ENCODE results near the gene CNTNAP2. TPM values are rescaled to one million over a fixed set of nuclear protein-coding genes. Genes with fewer than 3 reads are reported as not detected.

The CNTNAP2 gene
- total and polyA plus RNA-seq, 4 donors = 0.14 to 2.3 (median 1.1) TPM

GRCh38 chr7:147670759-147671158 lies 1554.2 kb downstream of the CNTNAP2 start:
- H3K27me3 ChIP-seq (ENCODE audit: control insufficient read depth in 4 of 4, insufficient read depth in 4 of 4, low read length in 3 of 4) = no peaks in the 10 kb centered on the region

GRCh38 chr7:147674705-147675104 lies 1558.1 kb downstream of the CNTNAP2 start:
- H3K4me1 ChIP-seq (ENCODE audit: control insufficient read depth in 4 of 4, insufficient read depth in 4 of 4, low read length in 3 of 4) = no peaks in the 10 kb centered on the region
- no peak for DNase-seq (ENCODE audit: low spot score)
- H3K9me3 ChIP-seq (ENCODE audit: control insufficient read depth in 4 of 4, low read length in 3 of 4) = no peaks in the 10 kb centered on the region
- no peaks in the 10 kb centered on the region for H3K27me3 ChIP-seq (ENCODE audit: control insufficient read depth in 4 of 4, insufficient read depth in 4 of 4, low read length in 3 of 4)
- H3K9ac ChIP-seq (ENCODE audit: low read depth in 1 of 2, low read length in 2 of 2) = no peak overlapping the region
- H3K36me3 ChIP-seq (ENCODE audit: control insufficient read depth in 4 of 4, insufficient read depth in 3 of 4, low read depth in 1 of 4, low read length in 3 of 4) = no peaks in the 10 kb centered on the region
- no peak overlapping the region for H3K27ac ChIP-seq (ENCODE audit: low read depth in 1 of 2, low read length in 2 of 2)
- no peak overlapping the region for H3K4me3 ChIP-seq (ENCODE audit: low read depth in 1 of 3, low read length in 3 of 3)
- TF ChIP-seq JUND (IDR thresholded peaks at IDR 0.05) = no peak
- TF ChIP-seq GABPA (IDR thresholded peaks at IDR 0.05 in 1 of 2, conservative IDR thresholded peaks at IDR 0.05 in 1 of 2) = no peak
- no peak for TF ChIP-seq EGR1 (IDR thresholded peaks at IDR 0.05; ENCODE audit: low read depth in 2 of 2)
- TF ChIP-seq SP1 (IDR thresholded peaks at IDR 0.05) = no peak
- TF ChIP-seq FOXA1 (IDR thresholded peaks at IDR 0.05) = no peak
- TF ChIP-seq, protein P1, sequence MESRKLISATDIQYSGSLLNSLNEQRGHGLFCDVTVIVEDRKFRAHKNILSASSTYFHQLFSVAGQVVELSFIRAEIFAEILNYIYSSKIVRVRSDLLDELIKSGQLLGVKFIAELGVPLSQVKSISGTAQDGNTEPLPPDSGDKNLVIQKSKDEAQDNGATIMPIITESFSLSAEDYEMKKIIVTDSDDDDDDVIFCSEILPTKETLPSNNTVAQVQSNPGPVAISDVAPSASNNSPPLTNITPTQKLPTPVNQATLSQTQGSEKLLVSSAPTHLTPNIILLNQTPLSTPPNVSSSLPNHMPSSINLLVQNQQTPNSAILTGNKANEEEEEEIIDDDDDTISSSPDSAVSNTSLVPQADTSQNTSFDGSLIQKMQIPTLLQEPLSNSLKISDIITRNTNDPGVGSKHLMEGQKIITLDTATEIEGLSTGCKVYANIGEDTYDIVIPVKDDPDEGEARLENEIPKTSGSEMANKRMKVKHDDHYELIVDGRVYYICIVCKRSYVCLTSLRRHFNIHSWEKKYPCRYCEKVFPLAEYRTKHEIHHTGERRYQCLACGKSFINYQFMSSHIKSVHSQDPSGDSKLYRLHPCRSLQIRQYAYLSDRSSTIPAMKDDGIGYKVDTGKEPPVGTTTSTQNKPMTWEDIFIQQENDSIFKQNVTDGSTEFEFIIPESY (IDR thresholded peaks at IDR 0.05) = no peak
- TF ChIP-seq, protein P2, sequence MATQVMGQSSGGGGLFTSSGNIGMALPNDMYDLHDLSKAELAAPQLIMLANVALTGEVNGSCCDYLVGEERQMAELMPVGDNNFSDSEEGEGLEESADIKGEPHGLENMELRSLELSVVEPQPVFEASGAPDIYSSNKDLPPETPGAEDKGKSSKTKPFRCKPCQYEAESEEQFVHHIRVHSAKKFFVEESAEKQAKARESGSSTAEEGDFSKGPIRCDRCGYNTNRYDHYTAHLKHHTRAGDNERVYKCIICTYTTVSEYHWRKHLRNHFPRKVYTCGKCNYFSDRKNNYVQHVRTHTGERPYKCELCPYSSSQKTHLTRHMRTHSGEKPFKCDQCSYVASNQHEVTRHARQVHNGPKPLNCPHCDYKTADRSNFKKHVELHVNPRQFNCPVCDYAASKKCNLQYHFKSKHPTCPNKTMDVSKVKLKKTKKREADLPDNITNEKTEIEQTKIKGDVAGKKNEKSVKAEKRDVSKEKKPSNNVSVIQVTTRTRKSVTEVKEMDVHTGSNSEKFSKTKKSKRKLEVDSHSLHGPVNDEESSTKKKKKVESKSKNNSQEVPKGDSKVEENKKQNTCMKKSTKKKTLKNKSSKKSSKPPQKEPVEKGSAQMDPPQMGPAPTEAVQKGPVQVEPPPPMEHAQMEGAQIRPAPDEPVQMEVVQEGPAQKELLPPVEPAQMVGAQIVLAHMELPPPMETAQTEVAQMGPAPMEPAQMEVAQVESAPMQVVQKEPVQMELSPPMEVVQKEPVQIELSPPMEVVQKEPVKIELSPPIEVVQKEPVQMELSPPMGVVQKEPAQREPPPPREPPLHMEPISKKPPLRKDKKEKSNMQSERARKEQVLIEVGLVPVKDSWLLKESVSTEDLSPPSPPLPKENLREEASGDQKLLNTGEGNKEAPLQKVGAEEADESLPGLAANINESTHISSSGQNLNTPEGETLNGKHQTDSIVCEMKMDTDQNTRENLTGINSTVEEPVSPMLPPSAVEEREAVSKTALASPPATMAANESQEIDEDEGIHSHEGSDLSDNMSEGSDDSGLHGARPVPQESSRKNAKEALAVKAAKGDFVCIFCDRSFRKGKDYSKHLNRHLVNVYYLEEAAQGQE (IDR thresholded peaks at IDR 0.05) = no peak
- TF ChIP-seq RAD21 (IDR thresholded peaks at IDR 0.05) = no peak
- TF ChIP-seq YY1 (IDR thresholded peaks at IDR 0.05) = no peak
- no peak for TF ChIP-seq HNF4A (conservative IDR thresholded peaks at IDR 0.05)
- TF ChIP-seq MAX (IDR thresholded peaks at IDR 0.05) = no peak

More at GRCh38 chr7:147670759-147671158, 1554.2 kb downstream of the CNTNAP2 start:
- Histone ChIP-seq H3K4me1 (ENCODE audit: control insufficient read depth in 4 of 4, insufficient read depth in 4 of 4, low read length in 3 of 4) (no peaks in the 10 kb centered on the region), H3K36me3 (ENCODE audit: control insufficient read depth in 4 of 4, insufficient read depth in 3 of 4, low read depth in 1 of 4, low read length in 3 of 4) (no peaks in the 10 kb centered on the region), H3K27ac (ENCODE audit: low read depth in 1 of 2, low read length in 2 of 2) (no peak overlapping the region), H3K9ac (ENCODE audit: low read depth in 1 of 2, low read length in 2 of 2) (no peak overlapping the region), H3K9me3 (ENCODE audit: control insufficient read depth in 4 of 4, low read length in 3 of 4) (no peaks in the 10 kb centered on the region), H3K4me3 (ENCODE audit: low read depth in 1 of 3, low read length in 3 of 3) (no peak overlapping the region)
- 77% methylated on average over 10 of the region's 10 CpGs for WGBS
- no peak for DNase-seq (ENCODE audit: low spot score)
- TF ChIP-seq FOXA2 (IDR thresholded peaks at IDR 0.05) (no peak), EGR1 (IDR thresholded peaks at IDR 0.05; ENCODE audit: low read depth in 2 of 2) (no peak), NR2F2 (IDR thresholded peaks at IDR 0.05) (no peak), GABPA (IDR thresholded peaks at IDR 0.05 in 1 of 2, conservative IDR thresholded peaks at IDR 0.05 in 1 of 2) (no peak), RXRA (IDR thresholded peaks at IDR 0.05) (no peak), SP1 (IDR thresholded peaks at IDR 0.05) (no peak), HNF4A (conservative IDR thresholded peaks at IDR 0.05) (no peak), MAX (IDR thresholded peaks at IDR 0.05) (no peak), FOXA1 (IDR thresholded peaks at IDR 0.05) (no peak), YY1 (IDR thresholded peaks at IDR 0.05) (no peak), TAF1 (conservative IDR thresholded peaks at IDR 0.05) (no peak), JUND (IDR thresholded peaks at IDR 0.05) (no peak), RAD21 (IDR thresholded peaks at IDR 0.05) (no peak), HNF4G (IDR thresholded peaks at IDR 0.05) (no peak)
- TF ChIP-seq, protein P3, sequence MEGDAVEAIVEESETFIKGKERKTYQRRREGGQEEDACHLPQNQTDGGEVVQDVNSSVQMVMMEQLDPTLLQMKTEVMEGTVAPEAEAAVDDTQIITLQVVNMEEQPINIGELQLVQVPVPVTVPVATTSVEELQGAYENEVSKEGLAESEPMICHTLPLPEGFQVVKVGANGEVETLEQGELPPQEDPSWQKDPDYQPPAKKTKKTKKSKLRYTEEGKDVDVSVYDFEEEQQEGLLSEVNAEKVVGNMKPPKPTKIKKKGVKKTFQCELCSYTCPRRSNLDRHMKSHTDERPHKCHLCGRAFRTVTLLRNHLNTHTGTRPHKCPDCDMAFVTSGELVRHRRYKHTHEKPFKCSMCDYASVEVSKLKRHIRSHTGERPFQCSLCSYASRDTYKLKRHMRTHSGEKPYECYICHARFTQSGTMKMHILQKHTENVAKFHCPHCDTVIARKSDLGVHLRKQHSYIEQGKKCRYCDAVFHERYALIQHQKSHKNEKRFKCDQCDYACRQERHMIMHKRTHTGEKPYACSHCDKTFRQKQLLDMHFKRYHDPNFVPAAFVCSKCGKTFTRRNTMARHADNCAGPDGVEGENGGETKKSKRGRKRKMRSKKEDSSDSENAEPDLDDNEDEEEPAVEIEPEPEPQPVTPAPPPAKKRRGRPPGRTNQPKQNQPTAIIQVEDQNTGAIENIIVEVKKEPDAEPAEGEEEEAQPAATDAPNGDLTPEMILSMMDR (IDR thresholded peaks at IDR 0.05; ENCODE audit: low read depth, low read length, missing input control) = no peak
- TF ChIP-seq, protein P2 (IDR thresholded peaks at IDR 0.05) = no peak
- TF ChIP-seq, protein P4, sequence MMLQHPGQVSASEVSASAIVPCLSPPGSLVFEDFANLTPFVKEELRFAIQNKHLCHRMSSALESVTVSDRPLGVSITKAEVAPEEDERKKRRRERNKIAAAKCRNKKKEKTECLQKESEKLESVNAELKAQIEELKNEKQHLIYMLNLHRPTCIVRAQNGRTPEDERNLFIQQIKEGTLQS (IDR thresholded peaks at IDR 0.05) = no peak
